ENCODE results near the gene CYTH4. TPM values are rescaled to one million over a fixed set of nuclear protein-coding genes. Genes with fewer than 3 reads are reported as not detected.

The CYTH4 gene
- total and polyA plus RNA-seq, 2 experiments from 2014 or later: not detected

DNA sequence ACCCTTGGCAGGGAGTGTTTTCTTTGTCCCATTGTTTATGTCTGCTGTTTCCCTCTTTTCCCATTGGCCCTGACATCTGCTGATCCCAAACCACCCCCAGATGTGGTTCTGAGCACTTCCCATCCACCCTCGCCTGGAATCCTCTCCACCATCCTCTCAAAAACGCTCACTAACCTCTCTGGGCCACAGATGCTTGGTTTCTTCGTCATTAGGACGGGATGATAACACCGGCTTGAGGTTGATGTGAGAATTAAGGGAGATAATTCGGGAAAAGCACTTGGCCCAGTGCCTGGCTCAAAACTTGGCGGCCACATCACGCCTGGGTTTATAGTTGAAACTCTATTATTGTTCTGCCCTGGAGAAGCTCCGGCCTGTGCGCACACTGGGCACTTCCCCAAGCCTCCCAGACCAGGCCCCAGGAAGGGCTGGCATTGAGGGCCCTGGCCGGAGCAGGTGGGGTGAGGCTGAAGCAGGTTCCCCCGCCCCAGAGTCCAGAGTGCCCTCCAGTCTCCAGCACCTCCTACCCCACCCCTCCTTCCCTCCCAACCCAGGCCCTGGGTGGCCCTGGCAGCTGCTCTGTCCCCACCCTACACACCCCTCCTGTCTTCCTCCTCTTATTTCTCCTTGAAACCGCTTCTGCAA, 63.7 kb downstream of the CYTH4 start (continued):
- TF ChIP-seq, protein P1, sequence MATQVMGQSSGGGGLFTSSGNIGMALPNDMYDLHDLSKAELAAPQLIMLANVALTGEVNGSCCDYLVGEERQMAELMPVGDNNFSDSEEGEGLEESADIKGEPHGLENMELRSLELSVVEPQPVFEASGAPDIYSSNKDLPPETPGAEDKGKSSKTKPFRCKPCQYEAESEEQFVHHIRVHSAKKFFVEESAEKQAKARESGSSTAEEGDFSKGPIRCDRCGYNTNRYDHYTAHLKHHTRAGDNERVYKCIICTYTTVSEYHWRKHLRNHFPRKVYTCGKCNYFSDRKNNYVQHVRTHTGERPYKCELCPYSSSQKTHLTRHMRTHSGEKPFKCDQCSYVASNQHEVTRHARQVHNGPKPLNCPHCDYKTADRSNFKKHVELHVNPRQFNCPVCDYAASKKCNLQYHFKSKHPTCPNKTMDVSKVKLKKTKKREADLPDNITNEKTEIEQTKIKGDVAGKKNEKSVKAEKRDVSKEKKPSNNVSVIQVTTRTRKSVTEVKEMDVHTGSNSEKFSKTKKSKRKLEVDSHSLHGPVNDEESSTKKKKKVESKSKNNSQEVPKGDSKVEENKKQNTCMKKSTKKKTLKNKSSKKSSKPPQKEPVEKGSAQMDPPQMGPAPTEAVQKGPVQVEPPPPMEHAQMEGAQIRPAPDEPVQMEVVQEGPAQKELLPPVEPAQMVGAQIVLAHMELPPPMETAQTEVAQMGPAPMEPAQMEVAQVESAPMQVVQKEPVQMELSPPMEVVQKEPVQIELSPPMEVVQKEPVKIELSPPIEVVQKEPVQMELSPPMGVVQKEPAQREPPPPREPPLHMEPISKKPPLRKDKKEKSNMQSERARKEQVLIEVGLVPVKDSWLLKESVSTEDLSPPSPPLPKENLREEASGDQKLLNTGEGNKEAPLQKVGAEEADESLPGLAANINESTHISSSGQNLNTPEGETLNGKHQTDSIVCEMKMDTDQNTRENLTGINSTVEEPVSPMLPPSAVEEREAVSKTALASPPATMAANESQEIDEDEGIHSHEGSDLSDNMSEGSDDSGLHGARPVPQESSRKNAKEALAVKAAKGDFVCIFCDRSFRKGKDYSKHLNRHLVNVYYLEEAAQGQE (IDR thresholded peaks at IDR 0.05; ENCODE audit: unreplicated experiment): no peak
- TF ChIP-seq NANOG (IDR thresholded peaks at IDR 0.05; ENCODE audit: borderline replicate concordance): no peak
- TF ChIP-seq JUNB (IDR thresholded peaks at IDR 0.05; ENCODE audit: unreplicated experiment): no peak

DNA sequence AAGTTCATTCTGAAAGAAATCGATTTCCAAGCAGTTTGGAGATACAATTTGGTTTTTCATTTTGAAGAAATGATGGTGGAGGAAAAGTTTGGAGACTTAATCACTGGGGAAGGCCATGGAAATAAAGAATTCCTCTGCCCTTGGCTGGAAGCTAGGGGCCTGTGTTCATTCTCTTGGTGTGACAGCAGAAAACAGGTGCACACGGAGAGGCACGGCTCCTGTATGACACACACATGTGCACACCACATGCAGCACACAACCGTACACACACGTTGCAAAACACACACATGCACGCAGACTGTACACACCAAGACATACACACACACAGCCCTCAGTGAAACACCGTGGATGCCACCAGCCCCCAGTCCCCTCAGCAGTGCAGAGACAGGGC, 64.2 kb downstream of the CYTH4 start:
- H2AFZ ChIP-seq: no peak overlapping the region
- H3K36me3 Mint-ChIP-seq (ENCODE audit: low read depth): no peaks in the 10 kb centered on the region
- H3K4me3 Mint-ChIP-seq: no peak overlapping the region
- no peaks in the 10 kb centered on the region for H3K79me2 ChIP-seq (replicated peaks; ENCODE audit: insufficient read depth)
- no peaks in the 10 kb centered on the region for H3K27me3 ChIP-seq (ENCODE audit: insufficient read depth)
- H4K20me1 ChIP-seq (replicated peaks; ENCODE audit: insufficient read depth): no peaks in the 10 kb centered on the region
- peaks cover 20% of the 10 kb centered on the region for H3K4me1 Mint-ChIP-seq
- H3K4me3 ChIP-seq: no peak overlapping the region
- H3K9me2 ChIP-seq (ENCODE audit: insufficient read depth): no peaks in the 10 kb centered on the region
- H3K27ac Mint-ChIP-seq: no peak overlapping the region
- no peak for DNase-seq (ENCODE audit: low spot score)
- H3K4me2 ChIP-seq: no peak overlapping the region
- no peaks in the 10 kb centered on the region for H3K36me3 ChIP-seq (ENCODE audit: insufficient read depth)
- peaks cover 12% of the 10 kb centered on the region for H3K27me3 Mint-ChIP-seq (ENCODE audit: insufficient read depth, low read depth, poor library complexity)
- TF ChIP-seq POLR2AphosphoS5 (IDR thresholded peaks at IDR 0.05; ENCODE audit: low read depth) (no peak), STAT1 (IDR thresholded peaks at IDR 0.05; ENCODE audit: unreplicated experiment) (no peak), ZNF331 (CRISPR knock-in tag; IDR thresholded peaks at IDR 0.05; ENCODE audit: low read depth) (no peak), NANOG (IDR thresholded peaks at IDR 0.05; ENCODE audit: borderline replicate concordance) (no peak), ZNF114 (CRISPR knock-in tag; IDR thresholded peaks at IDR 0.05) (no peak), CREB1 (CRISPR knock-in tag; IDR thresholded peaks at IDR 0.05; ENCODE audit: low read depth) (no peak)
- TF ChIP-seq, protein P2, sequence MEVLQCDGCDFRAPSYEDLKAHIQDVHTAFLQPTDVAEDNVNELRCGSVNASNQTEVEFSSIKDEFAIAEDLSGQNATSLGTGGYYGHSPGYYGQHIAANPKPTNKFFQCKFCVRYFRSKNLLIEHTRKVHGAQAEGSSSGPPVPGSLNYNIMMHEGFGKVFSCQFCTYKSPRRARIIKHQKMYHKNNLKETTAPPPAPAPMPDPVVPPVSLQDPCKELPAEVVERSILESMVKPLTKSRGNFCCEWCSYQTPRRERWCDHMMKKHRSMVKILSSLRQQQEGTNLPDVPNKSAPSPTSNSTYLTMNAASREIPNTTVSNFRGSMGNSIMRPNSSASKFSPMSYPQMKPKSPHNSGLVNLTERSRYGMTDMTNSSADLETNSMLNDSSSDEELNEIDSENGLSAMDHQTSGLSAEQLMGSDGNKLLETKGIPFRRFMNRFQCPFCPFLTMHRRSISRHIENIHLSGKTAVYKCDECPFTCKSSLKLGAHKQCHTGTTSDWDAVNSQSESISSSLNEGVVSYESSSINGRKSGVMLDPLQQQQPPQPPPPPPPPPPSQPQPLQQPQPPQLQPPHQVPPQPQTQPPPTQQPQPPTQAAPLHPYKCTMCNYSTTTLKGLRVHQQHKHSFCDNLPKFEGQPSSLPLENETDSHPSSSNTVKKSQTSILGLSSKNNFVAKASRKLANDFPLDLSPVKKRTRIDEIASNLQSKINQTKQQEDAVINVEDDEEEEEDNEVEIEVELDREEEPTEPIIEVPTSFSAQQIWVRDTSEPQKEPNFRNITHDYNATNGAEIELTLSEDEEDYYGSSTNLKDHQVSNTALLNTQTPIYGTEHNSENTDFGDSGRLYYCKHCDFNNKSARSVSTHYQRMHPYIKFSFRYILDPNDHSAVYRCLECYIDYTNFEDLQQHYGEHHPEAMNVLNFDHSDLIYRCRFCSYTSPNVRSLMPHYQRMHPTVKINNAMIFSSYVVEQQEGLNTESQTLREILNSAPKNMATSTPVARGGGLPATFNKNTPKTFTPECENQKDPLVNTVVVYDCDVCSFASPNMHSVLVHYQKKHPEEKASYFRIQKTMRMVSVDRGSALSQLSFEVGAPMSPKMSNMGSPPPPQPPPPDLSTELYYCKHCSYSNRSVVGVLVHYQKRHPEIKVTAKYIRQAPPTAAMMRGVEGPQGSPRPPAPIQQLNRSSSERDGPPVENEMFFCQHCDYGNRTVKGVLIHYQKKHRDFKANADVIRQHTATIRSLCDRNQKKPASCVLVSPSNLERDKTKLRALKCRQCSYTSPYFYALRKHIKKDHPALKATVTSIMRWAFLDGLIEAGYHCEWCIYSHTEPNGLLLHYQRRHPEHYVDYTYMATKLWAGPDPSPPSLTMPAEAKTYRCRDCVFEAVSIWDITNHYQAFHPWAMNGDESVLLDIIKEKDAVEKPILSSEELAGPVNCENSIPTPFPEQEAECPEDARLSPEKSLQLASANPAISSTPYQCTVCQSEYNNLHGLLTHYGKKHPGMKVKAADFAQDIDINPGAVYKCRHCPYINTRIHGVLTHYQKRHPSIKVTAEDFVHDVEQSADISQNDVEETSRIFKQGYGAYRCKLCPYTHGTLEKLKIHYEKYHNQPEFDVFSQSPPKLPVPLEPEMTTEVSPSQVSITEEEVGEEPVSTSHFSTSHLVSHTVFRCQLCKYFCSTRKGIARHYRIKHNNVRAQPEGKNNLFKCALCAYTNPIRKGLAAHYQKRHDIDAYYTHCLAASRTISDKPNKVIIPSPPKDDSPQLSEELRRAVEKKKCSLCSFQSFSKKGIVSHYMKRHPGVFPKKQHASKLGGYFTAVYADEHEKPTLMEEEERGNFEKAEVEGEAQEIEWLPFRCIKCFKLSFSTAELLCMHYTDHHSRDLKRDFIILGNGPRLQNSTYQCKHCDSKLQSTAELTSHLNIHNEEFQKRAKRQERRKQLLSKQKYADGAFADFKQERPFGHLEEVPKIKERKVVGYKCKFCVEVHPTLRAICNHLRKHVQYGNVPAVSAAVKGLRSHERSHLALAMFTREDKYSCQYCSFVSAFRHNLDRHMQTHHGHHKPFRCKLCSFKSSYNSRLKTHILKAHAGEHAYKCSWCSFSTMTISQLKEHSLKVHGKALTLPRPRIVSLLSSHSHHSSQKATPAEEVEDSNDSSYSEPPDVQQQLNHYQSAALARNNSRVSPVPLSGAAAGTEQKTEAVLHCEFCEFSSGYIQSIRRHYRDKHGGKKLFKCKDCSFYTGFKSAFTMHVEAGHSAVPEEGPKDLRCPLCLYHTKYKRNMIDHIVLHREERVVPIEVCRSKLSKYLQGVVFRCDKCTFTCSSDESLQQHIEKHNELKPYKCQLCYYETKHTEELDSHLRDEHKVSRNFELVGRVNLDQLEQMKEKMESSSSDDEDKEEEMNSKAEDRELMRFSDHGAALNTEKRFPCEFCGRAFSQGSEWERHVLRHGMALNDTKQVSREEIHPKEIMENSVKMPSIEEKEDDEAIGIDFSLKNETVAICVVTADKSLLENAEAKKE (CRISPR knock-in tag; IDR thresholded peaks at IDR 0.05): no peak
- TF ChIP-seq, protein P3, sequence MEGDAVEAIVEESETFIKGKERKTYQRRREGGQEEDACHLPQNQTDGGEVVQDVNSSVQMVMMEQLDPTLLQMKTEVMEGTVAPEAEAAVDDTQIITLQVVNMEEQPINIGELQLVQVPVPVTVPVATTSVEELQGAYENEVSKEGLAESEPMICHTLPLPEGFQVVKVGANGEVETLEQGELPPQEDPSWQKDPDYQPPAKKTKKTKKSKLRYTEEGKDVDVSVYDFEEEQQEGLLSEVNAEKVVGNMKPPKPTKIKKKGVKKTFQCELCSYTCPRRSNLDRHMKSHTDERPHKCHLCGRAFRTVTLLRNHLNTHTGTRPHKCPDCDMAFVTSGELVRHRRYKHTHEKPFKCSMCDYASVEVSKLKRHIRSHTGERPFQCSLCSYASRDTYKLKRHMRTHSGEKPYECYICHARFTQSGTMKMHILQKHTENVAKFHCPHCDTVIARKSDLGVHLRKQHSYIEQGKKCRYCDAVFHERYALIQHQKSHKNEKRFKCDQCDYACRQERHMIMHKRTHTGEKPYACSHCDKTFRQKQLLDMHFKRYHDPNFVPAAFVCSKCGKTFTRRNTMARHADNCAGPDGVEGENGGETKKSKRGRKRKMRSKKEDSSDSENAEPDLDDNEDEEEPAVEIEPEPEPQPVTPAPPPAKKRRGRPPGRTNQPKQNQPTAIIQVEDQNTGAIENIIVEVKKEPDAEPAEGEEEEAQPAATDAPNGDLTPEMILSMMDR (conservative IDR thresholded peaks at IDR 0.05; ENCODE audit: low read depth in 2 of 2): no peak
- no peaks in the 10 kb centered on the region; the same call in none of the 2 replicates for H3K4me1 ChIP-seq (ENCODE audit: insufficient read depth)
- no peak overlapping the region for H3K27ac ChIP-seq (ENCODE audit: low read depth)
- H3K9me3 Mint-ChIP-seq: no peaks in the 10 kb centered on the region
- no peak for ATAC-seq
- H3F3A ChIP-seq (replicated peaks; ENCODE audit: low read depth): no peaks in the 10 kb centered on the region

Data from GM23338 (cell line).